ENCODE measurements around the gene CRTAP.

The CRTAP gene

DNA sequence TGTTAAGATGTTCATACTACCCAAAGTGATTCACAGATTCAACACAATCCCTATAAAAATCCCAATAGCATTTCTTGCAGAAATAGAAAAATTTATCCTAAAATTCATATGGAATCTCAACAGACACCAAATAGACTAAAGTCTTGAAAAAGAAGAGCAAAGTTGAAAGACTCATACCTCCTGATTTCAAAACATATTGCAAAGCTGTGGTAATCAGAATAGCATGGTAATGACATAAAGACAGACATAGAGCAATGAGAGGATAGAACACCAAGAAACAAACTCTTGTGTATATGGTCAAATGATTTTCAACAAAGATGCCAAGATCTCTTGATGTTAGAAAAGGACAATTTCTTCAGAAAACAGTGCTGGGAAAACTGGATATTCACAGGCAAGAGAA is 25.1 kb upstream of the CRTAP start:
- DNase-seq (ENCODE audit: low spot score), result no peak
- TF ChIP-seq, protein P1, sequence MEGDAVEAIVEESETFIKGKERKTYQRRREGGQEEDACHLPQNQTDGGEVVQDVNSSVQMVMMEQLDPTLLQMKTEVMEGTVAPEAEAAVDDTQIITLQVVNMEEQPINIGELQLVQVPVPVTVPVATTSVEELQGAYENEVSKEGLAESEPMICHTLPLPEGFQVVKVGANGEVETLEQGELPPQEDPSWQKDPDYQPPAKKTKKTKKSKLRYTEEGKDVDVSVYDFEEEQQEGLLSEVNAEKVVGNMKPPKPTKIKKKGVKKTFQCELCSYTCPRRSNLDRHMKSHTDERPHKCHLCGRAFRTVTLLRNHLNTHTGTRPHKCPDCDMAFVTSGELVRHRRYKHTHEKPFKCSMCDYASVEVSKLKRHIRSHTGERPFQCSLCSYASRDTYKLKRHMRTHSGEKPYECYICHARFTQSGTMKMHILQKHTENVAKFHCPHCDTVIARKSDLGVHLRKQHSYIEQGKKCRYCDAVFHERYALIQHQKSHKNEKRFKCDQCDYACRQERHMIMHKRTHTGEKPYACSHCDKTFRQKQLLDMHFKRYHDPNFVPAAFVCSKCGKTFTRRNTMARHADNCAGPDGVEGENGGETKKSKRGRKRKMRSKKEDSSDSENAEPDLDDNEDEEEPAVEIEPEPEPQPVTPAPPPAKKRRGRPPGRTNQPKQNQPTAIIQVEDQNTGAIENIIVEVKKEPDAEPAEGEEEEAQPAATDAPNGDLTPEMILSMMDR (IDR thresholded peaks at IDR 0.05; ENCODE audit: borderline replicate concordance, control extremely low read depth, extremely low read depth, insufficient read depth, missing control alignments), result no peak
- in situ Hi-C loops (cut with MboI; ENCODE audit: low sequenced_read_pairs, unreplicated experiment), result no loop called here

DNA sequence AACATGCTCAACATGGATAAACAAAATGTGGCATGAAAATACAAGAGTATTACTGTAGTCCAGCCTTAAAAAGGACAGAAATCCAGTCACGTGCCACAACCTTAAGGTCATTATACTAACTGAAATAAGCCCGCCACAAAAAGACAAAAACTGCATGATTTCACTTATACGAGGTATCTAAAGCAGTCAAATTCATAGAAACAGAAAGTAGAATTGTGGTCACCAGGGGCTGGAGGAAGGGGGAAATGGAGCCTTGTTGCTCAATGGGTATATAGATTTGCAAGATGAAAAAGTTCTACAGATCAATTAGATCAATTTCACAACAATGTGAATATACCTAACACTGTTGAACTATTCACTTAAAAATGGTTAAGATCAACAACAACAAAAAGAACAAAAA is 24.3 kb upstream of the CRTAP start:
- DNase-seq (ENCODE audit: low spot score), result no peak
- in situ Hi-C loops (cut with MboI; ENCODE audit: low sequenced_read_pairs, unreplicated experiment), result no loop called here

DNA sequence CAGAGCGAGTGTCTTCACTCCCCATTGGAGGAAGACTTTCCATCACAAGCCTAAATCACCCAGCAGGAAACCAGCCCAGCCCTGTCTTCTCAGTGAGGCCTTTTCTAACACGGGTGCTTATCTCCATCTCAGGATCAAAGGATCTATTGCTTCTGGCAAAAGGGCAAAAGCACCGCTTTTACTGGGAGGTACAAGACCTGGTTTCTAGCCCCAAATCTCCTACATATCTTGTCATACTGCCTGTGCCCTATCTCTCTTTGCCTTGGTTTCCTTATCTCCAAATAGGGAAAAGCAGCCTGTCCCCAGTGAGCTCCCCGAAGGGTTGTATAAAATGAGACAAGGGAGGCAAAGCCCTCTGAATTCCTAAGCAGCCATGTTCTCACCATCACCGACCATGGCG is 22.1 kb upstream of the CRTAP start:
- in situ Hi-C loops (cut with MboI; ENCODE audit: low sequenced_read_pairs, unreplicated experiment), result no loop called here
- no peak for DNase-seq (ENCODE audit: low spot score)
- TF ChIP-seq, protein P1 (IDR thresholded peaks at IDR 0.05; ENCODE audit: borderline replicate concordance, control extremely low read depth, extremely low read depth, insufficient read depth, missing control alignments), result no peak

More for the DNA sequence above, 24.3 kb upstream of the CRTAP start:
- TF ChIP-seq, protein P1 (IDR thresholded peaks at IDR 0.05; ENCODE audit: borderline replicate concordance, control extremely low read depth, extremely low read depth, insufficient read depth, missing control alignments), result no peak

DNA sequence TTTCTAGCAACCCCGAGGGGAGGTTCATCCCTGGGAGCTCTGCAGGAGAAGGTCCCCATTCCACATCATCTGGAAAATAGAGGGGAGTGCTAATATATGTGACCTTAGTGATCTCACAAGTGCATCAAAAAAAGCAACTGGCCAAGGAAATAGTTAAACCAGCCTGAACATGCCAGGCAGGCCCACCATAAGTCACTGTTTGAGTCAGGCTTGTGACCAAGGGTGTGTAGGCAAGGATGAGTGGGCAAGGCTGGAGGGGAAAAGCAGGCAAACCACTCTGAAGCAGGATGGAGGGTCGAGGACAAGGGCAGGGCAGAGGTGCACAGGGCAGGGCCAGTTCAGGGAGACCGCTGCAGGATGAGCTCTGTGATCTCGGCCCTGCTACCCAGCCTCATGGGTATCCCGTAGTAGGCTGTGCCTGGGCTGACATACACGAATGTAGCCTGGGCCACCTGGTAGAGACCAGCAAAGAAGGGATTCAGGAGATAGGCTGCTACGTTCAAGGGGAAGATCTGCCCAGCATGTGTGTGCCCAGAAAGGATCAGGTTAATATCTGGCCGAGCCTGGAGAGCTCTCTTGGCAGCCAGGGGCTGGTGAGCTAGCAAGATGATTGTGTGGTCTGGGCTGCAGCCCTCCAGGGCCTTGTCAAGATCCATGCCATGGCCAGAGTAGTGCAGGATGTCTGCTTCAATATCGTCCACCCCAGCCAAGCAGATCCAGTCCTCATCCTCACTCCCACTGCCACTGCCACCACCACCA is 21.1 kb upstream of the CRTAP start:
- in situ Hi-C loops (cut with MboI; ENCODE audit: low sequenced_read_pairs, unreplicated experiment), result no loop called here
- TF ChIP-seq, protein P1 (IDR thresholded peaks at IDR 0.05; ENCODE audit: borderline replicate concordance, control extremely low read depth, extremely low read depth, insufficient read depth, missing control alignments), result no peak
- DNase-seq (ENCODE audit: low spot score), result no peak

DNA sequence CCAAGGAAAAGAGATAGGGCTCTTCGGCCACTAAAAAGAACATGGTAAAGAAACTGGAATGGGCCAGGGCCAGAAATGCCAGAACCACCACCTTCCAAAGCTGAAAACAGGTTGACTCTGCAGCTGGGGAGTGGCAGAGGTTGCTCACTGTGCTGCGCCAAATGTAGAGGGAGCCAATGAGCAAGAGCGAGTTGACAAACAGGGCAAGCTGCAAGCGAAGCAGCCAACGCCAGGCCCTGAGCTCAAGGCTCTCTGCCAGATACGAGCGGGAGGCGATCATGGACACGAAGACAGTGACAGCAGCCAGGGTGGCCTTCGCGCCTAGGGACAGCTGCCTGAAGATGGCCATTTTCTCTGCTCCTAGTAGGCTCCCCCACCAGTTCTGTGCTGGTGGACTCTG is 20.0 kb upstream of the CRTAP start:
- no peak for DNase-seq (ENCODE audit: low spot score)
- TF ChIP-seq, protein P1 (IDR thresholded peaks at IDR 0.05; ENCODE audit: borderline replicate concordance, control extremely low read depth, extremely low read depth, insufficient read depth, missing control alignments), result no peak
- in situ Hi-C loops (cut with MboI; ENCODE audit: low sequenced_read_pairs, unreplicated experiment), result no loop called here

DNA sequence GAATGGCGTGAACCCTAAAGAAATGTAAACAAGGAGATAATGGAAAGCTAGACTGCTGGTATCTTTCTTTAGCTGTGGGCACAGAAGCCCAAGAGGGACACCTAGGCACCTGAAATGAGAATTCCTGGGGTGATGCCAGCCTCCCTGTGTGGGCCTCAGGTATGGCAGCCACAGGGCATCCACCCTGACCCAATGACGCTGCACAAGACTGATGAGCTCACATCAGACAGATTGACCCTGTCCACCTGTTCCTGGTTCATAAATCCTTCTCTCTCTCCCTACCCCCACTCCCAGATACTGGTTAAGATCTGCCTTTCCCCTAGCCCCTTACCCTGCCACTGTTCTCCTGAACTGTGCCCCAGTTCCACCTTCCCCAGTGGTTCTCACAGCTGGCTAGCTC is 18.4 kb upstream of the CRTAP start:
- TF ChIP-seq, protein P1 (IDR thresholded peaks at IDR 0.05; ENCODE audit: borderline replicate concordance, control extremely low read depth, extremely low read depth, insufficient read depth, missing control alignments), result no peak
- DNase-seq (ENCODE audit: low spot score), result no peak
- in situ Hi-C loops (cut with MboI; ENCODE audit: low sequenced_read_pairs, unreplicated experiment), result no loop called here
